Spleen (tissue), 7 donors: ENCODE data around the gene GLDN.
"Not testable (repeated sequence)": the region's sequence is repeated elsewhere in the genome, so short reads cannot be mapped to it uniquely, and the experiment has no call there.

Source experiments
- POLR2AphosphoS5 ChIP-seq, 3 donors: sonication (generic); formaldehyde crosslinking; IDR thresholded peaks; one replicate each; pipeline ENCODE4 v1.5.1; 2017; ENCODE audit warnings: antibody characterized with exemption in 3 of 3
- TF ChIP-seq, protein P1 (sequence below), 11 experiments: fragments of 200-600 bp in 7 of 11; fragments of 450-650 bp in 4 of 11; sonication (generic) in 4 of 11; IDR thresholded peaks in 8 of 11; conservative IDR thresholded peaks in 3 of 11; 1 replicate in 7 of 11; 2 replicates in 4 of 11; pipeline versions ENCODE4 v1.4.0 to v1.8.0; 2016 to 2021; ENCODE audit warnings: antibody characterized with exemption in 11 of 11, inconsistent platforms in 4 of 11, mild to moderate bottlenecking in 1 of 11
- donor health status: DM: no; HTN: no; CAD: no; lungs with moderate emphysema.
- donor health status: DM: no; HTN: no; CAD: no.
- donor health status: DM: no; HTN: no; CAD: no.

DNA sequence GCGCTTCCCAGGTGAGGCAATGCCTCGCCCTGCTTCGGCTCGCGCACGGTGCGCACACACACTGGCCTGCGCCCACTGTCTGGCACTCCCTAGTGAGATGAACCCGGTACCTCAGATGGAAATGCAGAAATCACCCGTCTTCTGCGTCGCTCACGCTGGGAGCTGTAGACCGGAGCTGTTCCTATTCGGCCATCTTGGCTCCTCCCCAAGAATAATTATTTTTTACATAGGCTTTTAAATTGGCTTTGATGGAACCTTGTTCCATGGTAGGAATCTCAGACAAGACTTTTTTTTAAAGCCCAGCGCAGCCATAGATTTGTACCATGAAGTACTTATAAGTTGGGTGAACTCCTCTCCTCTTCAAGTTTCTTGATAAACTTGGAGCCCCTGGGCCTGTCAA is 81.6 kb downstream of the GLDN start:
- not testable (repeated sequence) for TF ChIP-seq POLR2AphosphoS5 (IDR thresholded peaks at IDR 0.05)
- TF ChIP-seq, protein P1, sequence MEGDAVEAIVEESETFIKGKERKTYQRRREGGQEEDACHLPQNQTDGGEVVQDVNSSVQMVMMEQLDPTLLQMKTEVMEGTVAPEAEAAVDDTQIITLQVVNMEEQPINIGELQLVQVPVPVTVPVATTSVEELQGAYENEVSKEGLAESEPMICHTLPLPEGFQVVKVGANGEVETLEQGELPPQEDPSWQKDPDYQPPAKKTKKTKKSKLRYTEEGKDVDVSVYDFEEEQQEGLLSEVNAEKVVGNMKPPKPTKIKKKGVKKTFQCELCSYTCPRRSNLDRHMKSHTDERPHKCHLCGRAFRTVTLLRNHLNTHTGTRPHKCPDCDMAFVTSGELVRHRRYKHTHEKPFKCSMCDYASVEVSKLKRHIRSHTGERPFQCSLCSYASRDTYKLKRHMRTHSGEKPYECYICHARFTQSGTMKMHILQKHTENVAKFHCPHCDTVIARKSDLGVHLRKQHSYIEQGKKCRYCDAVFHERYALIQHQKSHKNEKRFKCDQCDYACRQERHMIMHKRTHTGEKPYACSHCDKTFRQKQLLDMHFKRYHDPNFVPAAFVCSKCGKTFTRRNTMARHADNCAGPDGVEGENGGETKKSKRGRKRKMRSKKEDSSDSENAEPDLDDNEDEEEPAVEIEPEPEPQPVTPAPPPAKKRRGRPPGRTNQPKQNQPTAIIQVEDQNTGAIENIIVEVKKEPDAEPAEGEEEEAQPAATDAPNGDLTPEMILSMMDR (IDR thresholded peaks at IDR 0.05 in 8 of 11, conservative IDR thresholded peaks at IDR 0.05 in 3 of 11): not testable (repeated sequence)
